H1 (cell line): ENCODE measurements around the gene ZNF526. TPM values are rescaled to one million over a fixed set of nuclear protein-coding genes. Genes with fewer than 3 reads are reported as not detected.

Experiments used
- CTCF ChIA-PET: fragments of 300-600 bp; sonication (Branson Sonifier 250); formaldehyde crosslinking; loops from one replicate; lab custom pipeline; 2021; ENCODE audit not compliant: partially characterized antibody; lab: Charles Lee
- POLR2A ChIA-PET: fragments of 300-600 bp; sonication (Branson Sonifier 250); formaldehyde crosslinking; loops from one replicate; lab custom pipeline; 2021; ENCODE audit warnings: inconsistent platforms; ENCODE audit not compliant: partially characterized antibody; lab: Charles Lee
- DNase-seq, 2 experiments: peaks; one replicate each; pipeline versions ENCODE4 v3.0.0 to v3.0.0-alpha.2; 2010 to 2022; ENCODE audit warnings: low spot score in 2 of 2, low read depth in 1 of 2, mixed read lengths in 1 of 2
- FAIRE-seq: peaks from 2 replicates; lab custom pipeline; 2011; peaks lifted over from hg19 to GRCh38; lab: Jason Lieb, UNC
- H2AFZ ChIP-seq: 2 replicates; pipeline ENCODE4 v1.8.1; 2012; ENCODE audit warnings: low read length, inconsistent platforms
- H2AK5ac ChIP-seq: 2 replicates; pipeline ENCODE4 v1.6.1; 2013; ENCODE audit warnings: low read depth, low read length
- H2BK120ac ChIP-seq: replicated peaks from 2 replicates; pipeline ENCODE3; 2013; ENCODE audit warnings: low read depth, low read length, inconsistent platforms
- H2BK12ac ChIP-seq: 2 replicates; pipeline ENCODE4 v1.6.1; 2013; ENCODE audit warnings: low read depth, low read length
- H2BK15ac ChIP-seq: 2 replicates; pipeline ENCODE4 v1.6.1; 2013; ENCODE audit warnings: low read length
- H2BK20ac ChIP-seq: 2 replicates; pipeline ENCODE4 v1.6.1; 2013; ENCODE audit warnings: low read length
- H2BK5ac ChIP-seq: 2 replicates; pipeline ENCODE4 v1.6.1; 2013; ENCODE audit warnings: low read depth, low read length
- H3K14ac ChIP-seq: 2 replicates; pipeline ENCODE4 v1.6.1; 2013; ENCODE audit warnings: inconsistent platforms; ENCODE audit not compliant: insufficient read length
- H3K18ac ChIP-seq: 2 replicates; pipeline ENCODE4 v1.6.1; 2013; ENCODE audit warnings: low read length; ENCODE audit errors: extremely low read depth
- H3K23ac ChIP-seq: 2 replicates; pipeline ENCODE4 v1.6.1; 2013; ENCODE audit warnings: inconsistent platforms; ENCODE audit not compliant: insufficient read length
- H3K23me2 ChIP-seq: 2 replicates; pipeline ENCODE4 v1.6.1; 2013; ENCODE audit warnings: low read depth, low read length
- H3K27ac ChIP-seq: 2 replicates; pipeline ENCODE4 v1.6.1; 2011; ENCODE audit warnings: low read depth, low read length, inconsistent platforms
- H3K27me3 ChIP-seq, 4 experiments: replicated peaks in 1 of 4; 1 replicate in 1 of 4; 2 replicates in 3 of 4; pipeline versions ENCODE4 v1.6.1 to v1.8.1; 2011 to 2013; ENCODE audit warnings: low read length in 3 of 4, mild to moderate bottlenecking in 3 of 4, inconsistent platforms in 2 of 4, mixed read lengths in 2 of 4, moderate library complexity in 1 of 4; ENCODE audit not compliant: control insufficient read depth in 3 of 4, insufficient read depth in 3 of 4; ENCODE audit errors: extremely low read depth in 1 of 4
- H3K36me3 ChIP-seq, 4 experiments: 2 replicates each; pipeline versions ENCODE4 v1.6.1 to v1.8.1; 2011 to 2013; ENCODE audit warnings: mild to moderate bottlenecking in 4 of 4, low read length in 3 of 4, moderate library complexity in 2 of 4, control low read depth in 1 of 4, inconsistent platforms in 1 of 4; ENCODE audit not compliant: insufficient read depth in 4 of 4, control insufficient read depth in 2 of 4
- H3K4ac ChIP-seq: replicated peaks from 2 replicates; pipeline ENCODE3; 2013; ENCODE audit warnings: low read length, low read depth, mixed read lengths, inconsistent platforms; ENCODE audit not compliant: insufficient read length
- H3K4me1 ChIP-seq, 4 experiments: replicated peaks in 1 of 4; 1 replicate in 1 of 4; 2 replicates in 3 of 4; pipeline versions ENCODE4 v1.6.1 to v1.8.1; 2011 to 2013; ENCODE audit warnings: low read length in 3 of 4, inconsistent platforms in 2 of 4, mixed read lengths in 1 of 4; ENCODE audit not compliant: insufficient read depth in 4 of 4, control insufficient read depth in 3 of 4
- H3K4me2 ChIP-seq, 2 experiments: 2 replicates each; pipeline versions ENCODE4 v1.6.1 to v1.8.1; 2011 to 2013; ENCODE audit warnings: low read depth in 2 of 2, low read length in 2 of 2, control low read depth in 1 of 2, inconsistent platforms in 1 of 2, mild to moderate bottlenecking in 1 of 2; ENCODE audit not compliant: insufficient read depth in 1 of 2
- H3K4me3 ChIP-seq, 4 experiments: fragments of 200-600, 300-600 bp in 1 of 4; sonication (generic), shearing (Covaris generic), sonication (Bioruptor Twin) in 1 of 4; 2 replicates each; pipeline versions ENCODE4 v1.5.1 to v1.8.1; 2011 to 2016; ENCODE audit warnings: low read length in 4 of 4, low read depth in 3 of 4, control low read depth in 2 of 4, inconsistent platforms in 2 of 4, mild to moderate bottlenecking in 2 of 4, mixed read lengths in 1 of 4, moderate library complexity in 1 of 4; ENCODE audit not compliant: insufficient read depth in 2 of 4; ENCODE audit errors: extremely low read depth in 1 of 4
- H3K56ac ChIP-seq: replicated peaks from 2 replicates; pipeline ENCODE3; 2013; ENCODE audit warnings: low read depth, mild to moderate bottlenecking, mixed read lengths, low read length, inconsistent platforms; ENCODE audit not compliant: insufficient read length
- H3K79me1 ChIP-seq: 2 replicates; pipeline ENCODE4 v1.6.1; 2013; ENCODE audit warnings: low read depth, low read length, control low read depth
- H3K79me2 ChIP-seq, 2 experiments: 2 replicates each; pipeline versions ENCODE4 v1.6.1 to v1.8.1; 2012 to 2013; ENCODE audit warnings: low read length in 2 of 2, mild to moderate bottlenecking in 2 of 2, inconsistent platforms in 1 of 2; ENCODE audit not compliant: insufficient read depth in 2 of 2, control insufficient read depth in 1 of 2
- H3K9ac ChIP-seq, 4 experiments: replicated peaks in 1 of 4; 1 replicate in 1 of 4; 2 replicates in 3 of 4; pipeline versions ENCODE4 v1.6.1 to v1.8.1; 2011 to 2013; ENCODE audit warnings: low read depth in 3 of 4, low read length in 3 of 4, control low read depth in 2 of 4, mild to moderate bottlenecking in 2 of 4, moderate library complexity in 2 of 4, inconsistent platforms in 1 of 4; ENCODE audit errors: extremely low read depth in 1 of 4
- H3K9me3 ChIP-seq, 2 experiments: 2 replicates each; pipeline versions ENCODE4 v1.6.1 to v1.8.1; 2012 to 2013; ENCODE audit warnings: mild to moderate bottlenecking in 2 of 2, moderate library complexity in 2 of 2, control low read depth in 1 of 2, inconsistent platforms in 1 of 2, low read depth in 1 of 2, low read length in 1 of 2, mixed read lengths in 1 of 2; ENCODE audit not compliant: insufficient read depth in 2 of 2
- H4K20me1 ChIP-seq, 2 experiments: replicated peaks in 1 of 2; 2 replicates each; pipeline versions ENCODE3 to v1.8.1; 2011 to 2013; ENCODE audit warnings: inconsistent platforms in 2 of 2, low read length in 2 of 2, mild to moderate bottlenecking in 1 of 2; ENCODE audit not compliant: insufficient read depth in 2 of 2, control insufficient read depth in 1 of 2
- H4K5ac ChIP-seq: 2 replicates; pipeline ENCODE4 v1.6.1; 2013; ENCODE audit warnings: low read length, low read depth, mixed read lengths, inconsistent platforms; ENCODE audit not compliant: insufficient read length
- H4K8ac ChIP-seq: 2 replicates; pipeline ENCODE4 v1.8.0; 2013; ENCODE audit warnings: mild to moderate bottlenecking, moderate library complexity, low read length, inconsistent platforms; ENCODE audit not compliant: insufficient read depth; ENCODE audit errors: extremely low read depth
- H4K91ac ChIP-seq: replicated peaks from 2 replicates; pipeline ENCODE3; 2013; ENCODE audit warnings: low read length, mixed read lengths, inconsistent platforms; ENCODE audit not compliant: insufficient read length
- EZH2 ChIP-seq: fragments of 200-600 bp; sonication (generic); IDR thresholded peaks from 2 replicates; pipeline ENCODE4 v1.7.1; 2012; ENCODE audit warnings: low read depth, mild to moderate bottlenecking, moderate library complexity, low read length, inconsistent platforms; ENCODE audit not compliant: severe bottlenecking
- POLR2A ChIP-seq, 2 experiments: IDR thresholded peaks; 1 replicate in 1 of 2; 2 replicates in 1 of 2; pipeline ENCODE4 v1.6.1; 2011; ENCODE audit warnings: low read depth in 2 of 2, low read length in 2 of 2, mild to moderate bottlenecking in 2 of 2; ENCODE audit errors: control extremely low read depth in 1 of 2
- WGBS, 2 experiments: shearing (Covaris generic) in 1 of 2; methylation state at CpG; one replicate each; pipeline versions ENCODE4 v1.1.6 to v1.1.7; 2013 to 2015; ENCODE audit warnings: low lambda C conversion rate in 2 of 2, mixed read lengths in 2 of 2, inconsistent platforms in 1 of 2, low coverage in 1 of 2, missing lambda C conversion rate in 1 of 2; ENCODE audit not compliant: insufficient replicate concordance in 2 of 2, insufficient coverage in 1 of 2, insufficient read length in 1 of 2; ENCODE audit errors: extremely low coverage in 1 of 2, missing lambda C conversion rate in 1 of 2; 5-methylcytosine and 5-hydroxymethylcytosine counted together
- polyA plus RNA-seq, 7 experiments: library from polyadenylated mRNA; depleted of rRNA in 3 of 7; stranded (reverse) in 5 of 7; unstranded in 2 of 7; fragments of >200 nt in 5 of 7; fragments of 200-250 nt in 2 of 7; gene quantifications; 1 replicate in 5 of 7; 2 replicates in 1 of 7; 4 replicates in 1 of 7; pipeline versions ENCODE4 v1.2.1 to v1.2.3, GENCODE V29; 2011 to 2013; ENCODE audit warnings: missing spikeins in 2 of 7, mixed read lengths in 2 of 7
- total RNA-seq: library from RNA; stranded (reverse); fragmentation: NEBNext Ultra II Directional; extraction: Animal tissue kit (Norgen Biotek cat#: 25700); gene quantifications from 2 replicates; pipeline ENCODE4 v1.2.1, GENCODE V29; 2021

The ZNF526 gene
- total and polyA plus RNA-seq, 2 of the 8 experiments (the other 6 are each of a cell fraction or from before 2014, with no cell fraction given): 8.4 to 14.1 TPM

DNA sequence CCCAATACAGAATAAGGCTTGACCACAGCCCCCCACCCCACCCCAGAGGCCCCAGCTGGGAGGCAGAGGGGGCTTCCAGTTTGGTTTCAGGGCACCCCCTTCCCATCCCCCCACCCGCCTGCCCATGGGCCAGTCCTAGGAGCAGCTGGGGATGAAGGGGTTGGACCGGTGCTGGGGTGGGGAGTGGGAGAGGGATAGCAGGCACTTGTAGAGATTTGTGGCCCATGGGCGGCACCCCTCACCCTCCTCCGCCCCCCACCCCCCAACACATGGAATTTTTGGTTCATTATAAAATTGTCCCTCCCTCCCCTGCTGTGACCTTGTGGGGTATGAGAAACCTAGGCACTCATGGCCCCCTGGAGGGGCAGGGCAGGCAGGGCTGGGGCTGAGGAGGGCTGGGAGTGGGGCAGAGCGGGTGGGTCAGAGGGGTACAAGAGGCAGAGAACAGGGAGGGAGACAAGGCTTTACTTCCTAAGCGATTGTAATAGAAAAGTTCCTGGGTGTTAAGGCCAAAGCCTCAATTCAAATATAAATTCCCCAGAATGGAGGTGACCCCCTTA lies 27.6 kb downstream of the ZNF526 start:
- Histone ChIP-seq H3K9me3 (no peaks in the 10 kb centered on the region), H4K20me1 (peaks cover 6 to 18% of the 10 kb centered on the region in 2 experiments), H3K4me3 (no peak overlapping the region), H3K56ac (no peak overlapping the region), H2BK5ac (no peak overlapping the region), H2BK15ac (no peak overlapping the region), H3K4ac (no peak overlapping the region), H3K23me2 (peaks cover 6% of the 10 kb centered on the region), H3K27ac (no peak overlapping the region), H3K27me3 (no peaks in the 10 kb centered on the region), H4K8ac (no peak overlapping the region), H3K9ac (no peak overlapping the region), H3K36me3 (peaks cover 0 to 20% (median 4%) of the 10 kb centered on the region in 4 experiments; a peak in 4 of 8 replicates), H3K18ac (no peak overlapping the region), H3K79me1 (peaks cover 15% of the 10 kb centered on the region), H3K4me2 (no peak overlapping the region), H3K23ac (no peak overlapping the region), H2BK120ac (no peak overlapping the region), H2AK5ac (no peak overlapping the region), H2AFZ (no peak overlapping the region), H2BK12ac (no peak overlapping the region), H3K14ac (no peak overlapping the region), H4K5ac (no peak overlapping the region), H3K4me1 (peaks cover 14 to 30% (median 20%) of the 10 kb centered on the region in 4 experiments), H3K79me2 (peaks cover 3 to 26% of the 10 kb centered on the region in 2 experiments; a peak in 3 of 4 replicates), H4K91ac (no peak overlapping the region), H2BK20ac (no peak overlapping the region)
- ChIA-PET POLR2A (interaction anchor here (0.9 to 7.0 kb wide), 11 partner anchors 8 to 153 kb away, joined by 3 to 68 read pairs (median 5); partner anchors contain the start of gene DEDD2), CTCF (interaction anchor here (0.5 to 11.8 kb wide), 10 partner anchors 12 to 149 kb away, joined by 3 to 260 read pairs (median 8); partner anchors contain the start of gene ERF)
- TF ChIP-seq EZH2 (no peak), POLR2A (IDR thresholded peaks at IDR 0.05; ENCODE audit: control extremely low read depth in 1 of 2, low read depth in 2 of 2, low read length in 2 of 2) (no peak)
- no CpG with 5 or more reads among the region's 6 CpGs for WGBS, 2 experiments
- no peak for DNase-seq
- no peak for FAIRE-seq
